Measurements from ENCODE around the gene CSHL1.

The CSHL1 gene

GRCh38 chr17:63911041-63911635, at the start of gene CSHL1:
Gene CSHL1, minus strand, starts transcription at chr17:63911258. Its CDS starts 62 bp downstream, at chr17:63911196.
- DNase-seq: no peak

GRCh38 chr17:63960430-63960829, 49.4 kb upstream of the CSHL1 start:
- DNase-seq: no peak

- no peak for DNase-seq
Measured at GRCh38 chr17:63960006-63960405, 48.9 kb upstream of the CSHL1 start.

GRCh38 chr17:63956296-63956920, 45.4 kb upstream of the CSHL1 start:
- no peak for DNase-seq

GRCh38 chr17:63955791-63956190, 44.7 kb upstream of the CSHL1 start:
- no peak for DNase-seq

GRCh38 chr17:63955232-63955631, 44.2 kb upstream of the CSHL1 start:
- DNase-seq: no peak

GRCh38 chr17:63954402-63955063, 43.5 kb upstream of the CSHL1 start:
- DNase-seq: no peak

- no peak for DNase-seq
Measured at GRCh38 chr17:63950940-63951907, 40.2 kb upstream of the CSHL1 start.

- DNase-seq: no peak
Measured at GRCh38 chr17:63949576-63950250, 38.7 kb upstream of the CSHL1 start.

- DNase-seq: no peak
Measured at GRCh38 chr17:63948521-63948920, 37.5 kb upstream of the CSHL1 start.

GRCh38 chr17:63947711-63948330, 36.8 kb upstream of the CSHL1 start:
- no peak for DNase-seq

GRCh38 chr17:63946440-63947363, 35.6 kb upstream of the CSHL1 start:
- no peak for DNase-seq

GRCh38 chr17:63945784-63946439, 34.9 kb upstream of the CSHL1 start:
- no peak for DNase-seq

GRCh38 chr17:63944736-63945499, 33.9 kb upstream of the CSHL1 start:
- DNase-seq: no peak

- DNase-seq: no peak
Measured at GRCh38 chr17:63943745-63944144, 32.7 kb upstream of the CSHL1 start.

- DNase-seq: no peak
Measured at GRCh38 chr17:63942309-63942985, 31.4 kb upstream of the CSHL1 start.

- no peak for DNase-seq
Measured at GRCh38 chr17:63941751-63942150, 30.7 kb upstream of the CSHL1 start.

GRCh38 chr17:63941162-63941561, 30.1 kb upstream of the CSHL1 start:
- DNase-seq: no peak

GRCh38 chr17:63940584-63940983, 29.5 kb upstream of the CSHL1 start:
- no peak for DNase-seq
